Fibroblast of skin of back (primary cell): ENCODE results near the gene UTP14A. TPM values are rescaled to one million over a fixed set of nuclear protein-coding genes. Genes with fewer than 3 reads are reported as not detected.
A peak's percentile ranks its signal among the peaks of the same experiment; 100 is the strongest.
"Not testable (repeated sequence)": the region's sequence is repeated elsewhere in the genome, so short reads cannot be mapped to it uniquely, and the experiment has no call there.

ENCODE experiments used
- DNase-seq: peaks from one replicate; pipeline ENCODE4 v3.0.0-alpha.2; 2013
- polyA plus RNA-seq, 2 experiments: library from polyadenylated mRNA; unstranded; fragments of 120-200 nt; gene quantifications; one replicate each; pipeline ENCODE4 v1.2.1, GENCODE V29; 2013; ENCODE audit not compliant: insufficient read length in 2 of 2

Gene UTP14A
- polyA plus RNA-seq (2013, experiment 1 of 2; ENCODE audit: insufficient read length): 21.3 TPM
- 15.2 TPM for polyA plus RNA-seq (2013, experiment 2 of 2; ENCODE audit: insufficient read length)

- DNase-seq: peak; percentile 93
Measured at GRCh38 chrX:129905787-129906580, at the start of gene UTP14A. UTP14A (plus strand) TSS chrX:129906164; CDS start chrX:129906211, 47 bp downstream.

GRCh38 chrX:129859134-129859533, 46.8 kb upstream of the UTP14A start:
- DNase-seq: not testable (repeated sequence)

- not testable (repeated sequence) for DNase-seq
Measured at GRCh38 chrX:129866321-129866720, 39.6 kb upstream of the UTP14A start.

GRCh38 chrX:129872524-129872923, 33.4 kb upstream of the UTP14A start:
- no peak for DNase-seq

GRCh38 chrX:129875669-129876068, 30.3 kb upstream of the UTP14A start:
- DNase-seq: peak; percentile 74

- peak; percentile 69 for DNase-seq
Measured at GRCh38 chrX:129876771-129877305, 29.1 kb upstream of the UTP14A start.

- no peak for DNase-seq
Measured at GRCh38 chrX:129877401-129877800, 28.6 kb upstream of the UTP14A start.

- no peak for DNase-seq
Measured at GRCh38 chrX:129900054-129900453, 5.9 kb upstream of the UTP14A start.

GRCh38 chrX:129908636-129909035, 2.7 kb downstream of the UTP14A start:
- DNase-seq: no peak

GRCh38 chrX:129925305-129926092, 19.5 kb downstream of the UTP14A start:
- DNase-seq: peak; percentile 71

- DNase-seq: no peak
Measured at GRCh38 chrX:129930941-129931410, 25.0 kb downstream of the UTP14A start.

- DNase-seq: peak; percentile 93
Measured at GRCh38 chrX:129931411-129932015, 25.5 kb downstream of the UTP14A start.

GRCh38 chrX:129932016-129932820, 26.3 kb downstream of the UTP14A start:
- DNase-seq: peak; percentile 89

- peak; percentile 17 for DNase-seq
Measured at GRCh38 chrX:129932821-129933321, 26.9 kb downstream of the UTP14A start.

- no peak for DNase-seq
Measured at GRCh38 chrX:129933700-129934099, 27.7 kb downstream of the UTP14A start.

- no peak for DNase-seq
Measured at GRCh38 chrX:129934461-129934860, 28.5 kb downstream of the UTP14A start.

- DNase-seq: no peak
Measured at GRCh38 chrX:129934952-129935351, 29.0 kb downstream of the UTP14A start.

- DNase-seq: no peak
Measured at GRCh38 chrX:129938081-129938480, 32.1 kb downstream of the UTP14A start.

- DNase-seq: no peak
Measured at GRCh38 chrX:129939986-129940385, 34.0 kb downstream of the UTP14A start.

- DNase-seq: no peak
Measured at GRCh38 chrX:129940721-129941120, 34.8 kb downstream of the UTP14A start.

GRCh38 chrX:129945131-129945530, 39.2 kb downstream of the UTP14A start:
- peak; percentile 39 for DNase-seq

- DNase-seq: no peak
Measured at GRCh38 chrX:129953334-129953648, 47.3 kb downstream of the UTP14A start.
